ENCODE data around the gene FHL2.

Gene FHL2

DNA sequence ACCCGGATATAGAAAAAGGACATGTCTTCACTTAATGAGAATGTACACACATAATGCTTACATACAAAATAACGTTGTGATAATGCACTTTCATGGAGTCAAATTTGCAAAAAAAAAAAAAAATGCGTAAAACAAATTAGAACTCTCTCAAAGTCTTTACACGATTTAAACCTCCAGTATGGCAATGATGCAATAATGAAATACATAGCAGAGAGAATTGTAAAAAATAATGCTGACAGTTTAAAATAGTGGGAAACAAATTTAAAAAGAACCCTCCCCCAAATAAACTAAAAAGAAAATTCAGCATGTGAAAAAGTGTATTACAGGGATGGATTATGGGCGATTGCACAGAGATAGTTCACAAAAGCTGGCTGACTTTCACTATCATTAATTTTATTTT, 46.6 kb upstream of the FHL2 start:
- H3K4me1 ChIP-seq (ENCODE audit: insufficient read depth, poor library complexity, severe bottlenecking) = peaks cover 23% of the 10 kb centered on the region
- no peaks in the 10 kb centered on the region for H3K36me3 ChIP-seq (ENCODE audit: low read depth)
- DNase-seq (ENCODE audit: low spot score) = no peak
- H3K4me3 ChIP-seq (ENCODE audit: severe bottlenecking) = no peak overlapping the region
- no peak for ATAC-seq (ENCODE audit: low read depth)
- H3K27ac ChIP-seq (ENCODE audit: poor library complexity, severe bottlenecking) = no peak overlapping the region
- TF ChIP-seq, protein P1, sequence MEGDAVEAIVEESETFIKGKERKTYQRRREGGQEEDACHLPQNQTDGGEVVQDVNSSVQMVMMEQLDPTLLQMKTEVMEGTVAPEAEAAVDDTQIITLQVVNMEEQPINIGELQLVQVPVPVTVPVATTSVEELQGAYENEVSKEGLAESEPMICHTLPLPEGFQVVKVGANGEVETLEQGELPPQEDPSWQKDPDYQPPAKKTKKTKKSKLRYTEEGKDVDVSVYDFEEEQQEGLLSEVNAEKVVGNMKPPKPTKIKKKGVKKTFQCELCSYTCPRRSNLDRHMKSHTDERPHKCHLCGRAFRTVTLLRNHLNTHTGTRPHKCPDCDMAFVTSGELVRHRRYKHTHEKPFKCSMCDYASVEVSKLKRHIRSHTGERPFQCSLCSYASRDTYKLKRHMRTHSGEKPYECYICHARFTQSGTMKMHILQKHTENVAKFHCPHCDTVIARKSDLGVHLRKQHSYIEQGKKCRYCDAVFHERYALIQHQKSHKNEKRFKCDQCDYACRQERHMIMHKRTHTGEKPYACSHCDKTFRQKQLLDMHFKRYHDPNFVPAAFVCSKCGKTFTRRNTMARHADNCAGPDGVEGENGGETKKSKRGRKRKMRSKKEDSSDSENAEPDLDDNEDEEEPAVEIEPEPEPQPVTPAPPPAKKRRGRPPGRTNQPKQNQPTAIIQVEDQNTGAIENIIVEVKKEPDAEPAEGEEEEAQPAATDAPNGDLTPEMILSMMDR (IDR thresholded peaks at IDR 0.05; ENCODE audit: poor library complexity, severe bottlenecking) = no peak
- H3K9me3 ChIP-seq (ENCODE audit: severe bottlenecking) = no peaks in the 10 kb centered on the region
- H3K27me3 ChIP-seq (ENCODE audit: insufficient read depth, poor library complexity, severe bottlenecking) = no peaks in the 10 kb centered on the region

DNA sequence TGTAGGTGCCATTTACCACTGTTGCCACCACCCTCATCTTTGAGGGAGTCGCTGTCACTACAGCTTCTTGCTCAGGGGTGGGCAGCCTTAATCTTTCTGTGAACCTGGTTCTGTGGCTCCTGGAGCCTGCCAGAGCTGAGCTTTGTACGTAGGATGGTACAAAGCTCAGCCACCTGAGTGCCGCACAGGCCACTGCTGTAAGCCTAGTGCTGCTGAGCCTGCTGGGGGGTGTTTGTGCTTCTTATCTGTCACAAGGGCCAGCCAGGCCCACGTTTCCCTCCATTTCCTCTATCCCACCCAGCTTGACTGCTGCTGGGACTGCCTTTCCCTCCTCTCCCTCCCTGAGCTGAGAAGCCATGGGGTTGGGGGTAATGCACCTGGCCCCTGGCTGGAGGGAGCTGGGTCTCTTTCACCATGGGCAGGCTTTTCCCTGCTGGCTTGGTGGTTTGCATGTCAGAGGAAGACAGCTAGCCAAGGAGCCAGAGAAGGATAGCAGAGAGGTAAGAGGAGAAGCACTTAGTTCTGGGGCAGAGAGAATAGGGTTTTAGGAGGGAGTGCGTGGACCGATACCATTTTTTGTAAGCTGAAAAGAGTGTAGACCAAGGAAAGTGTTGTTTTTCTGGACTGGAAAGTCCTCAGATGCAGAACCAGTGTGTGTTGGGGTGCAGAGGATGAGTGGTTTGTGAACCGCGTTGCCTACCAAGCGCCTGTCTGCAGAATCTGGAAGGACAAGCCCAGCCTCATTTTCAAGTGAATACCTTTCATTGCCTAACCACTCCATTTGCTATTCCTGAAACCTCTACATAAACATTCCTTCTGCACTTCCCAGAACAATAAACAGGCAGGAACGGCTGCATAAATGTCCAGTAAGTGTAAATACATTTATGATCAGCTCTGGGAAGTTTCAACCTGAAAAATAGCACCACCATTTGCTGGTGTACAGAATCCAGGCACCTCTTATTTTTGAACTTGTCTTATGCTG, 45.1 kb upstream of the FHL2 start:
- no peak overlapping the region for H3K4me3 ChIP-seq (ENCODE audit: severe bottlenecking)
- no peaks in the 10 kb centered on the region for H3K27me3 ChIP-seq (ENCODE audit: insufficient read depth, poor library complexity, severe bottlenecking)
- H3K36me3 ChIP-seq (ENCODE audit: low read depth) = no peaks in the 10 kb centered on the region
- no peak overlapping the region for H3K27ac ChIP-seq (ENCODE audit: poor library complexity, severe bottlenecking)
- no peaks in the 10 kb centered on the region for H3K9me3 ChIP-seq (ENCODE audit: severe bottlenecking)
- no peak for DNase-seq (ENCODE audit: low spot score)
- H3K4me1 ChIP-seq (ENCODE audit: insufficient read depth, poor library complexity, severe bottlenecking) = peaks cover 22% of the 10 kb centered on the region
- ATAC-seq (ENCODE audit: low read depth) = peak; percentile 5; the same call in 1 of the 3 replicates
- TF ChIP-seq, protein P1 (IDR thresholded peaks at IDR 0.05; ENCODE audit: poor library complexity, severe bottlenecking) = no peak

DNA sequence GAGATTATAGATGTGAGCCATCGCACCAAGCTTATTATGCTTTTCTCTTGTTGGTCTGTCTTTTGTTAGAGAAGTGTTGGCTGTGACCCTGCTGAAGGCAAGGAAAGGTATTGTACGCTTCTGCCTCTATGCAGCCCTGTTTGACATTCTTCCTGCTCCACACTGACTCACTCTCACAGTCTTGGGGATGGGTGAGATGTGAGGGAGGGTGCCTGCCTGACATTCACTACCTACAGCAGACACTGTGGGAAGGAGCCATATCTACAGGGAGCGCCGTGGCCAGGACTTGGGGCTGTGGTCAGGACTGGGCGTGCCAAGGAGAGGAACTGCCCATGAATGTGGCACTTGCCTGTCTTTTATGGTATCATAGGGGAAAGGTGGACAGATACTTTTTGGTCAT, 43.9 kb upstream of the FHL2 start:
- DNase-seq (ENCODE audit: low spot score) (no peak), ATAC-seq (ENCODE audit: low read depth) (no peak)
- H3K4me3 ChIP-seq (ENCODE audit: severe bottlenecking) = no peak overlapping the region
- TF ChIP-seq, protein P1 (IDR thresholded peaks at IDR 0.05; ENCODE audit: poor library complexity, severe bottlenecking) = no peak
- H3K9me3 ChIP-seq (ENCODE audit: severe bottlenecking) = no peaks in the 10 kb centered on the region
- H3K27ac ChIP-seq (ENCODE audit: poor library complexity, severe bottlenecking) = no peak overlapping the region
- no peaks in the 10 kb centered on the region for H3K36me3 ChIP-seq (ENCODE audit: low read depth)
- peaks cover 16% of the 10 kb centered on the region for H3K4me1 ChIP-seq (ENCODE audit: insufficient read depth, poor library complexity, severe bottlenecking)
- no peaks in the 10 kb centered on the region for H3K27me3 ChIP-seq (ENCODE audit: insufficient read depth, poor library complexity, severe bottlenecking)

DNA sequence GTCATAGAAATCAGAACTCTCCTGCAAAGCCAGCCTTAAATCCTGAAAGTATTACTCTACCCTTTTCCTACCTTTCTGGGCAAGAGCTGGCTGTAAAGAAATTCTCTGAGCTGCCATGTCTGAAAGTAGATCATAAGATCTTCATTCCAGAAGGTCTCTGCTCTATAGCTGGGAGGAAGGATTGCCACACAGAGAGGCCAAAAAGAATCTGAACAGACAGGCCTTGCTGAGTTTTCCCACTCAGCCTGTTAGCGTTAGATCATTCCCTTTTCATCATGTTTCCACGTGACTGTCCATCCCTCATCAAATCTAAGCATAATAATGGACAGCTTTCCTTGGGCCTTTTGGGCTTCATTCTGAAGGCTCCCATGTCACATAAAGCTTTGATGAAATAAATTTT, 43.2 kb upstream of the FHL2 start:
- DNase-seq (ENCODE audit: low spot score) (no peak), ATAC-seq (ENCODE audit: low read depth) (no peak)
- TF ChIP-seq, protein P1 (IDR thresholded peaks at IDR 0.05; ENCODE audit: poor library complexity, severe bottlenecking) = no peak
- H3K27ac ChIP-seq (ENCODE audit: poor library complexity, severe bottlenecking) = no peak overlapping the region
- no peak overlapping the region for H3K4me3 ChIP-seq (ENCODE audit: severe bottlenecking)
- no peaks in the 10 kb centered on the region for H3K27me3 ChIP-seq (ENCODE audit: insufficient read depth, poor library complexity, severe bottlenecking)
- H3K9me3 ChIP-seq (ENCODE audit: severe bottlenecking) = no peaks in the 10 kb centered on the region
- no peaks in the 10 kb centered on the region for H3K36me3 ChIP-seq (ENCODE audit: low read depth)
- peaks cover 9% of the 10 kb centered on the region for H3K4me1 ChIP-seq (ENCODE audit: insufficient read depth, poor library complexity, severe bottlenecking)

DNA sequence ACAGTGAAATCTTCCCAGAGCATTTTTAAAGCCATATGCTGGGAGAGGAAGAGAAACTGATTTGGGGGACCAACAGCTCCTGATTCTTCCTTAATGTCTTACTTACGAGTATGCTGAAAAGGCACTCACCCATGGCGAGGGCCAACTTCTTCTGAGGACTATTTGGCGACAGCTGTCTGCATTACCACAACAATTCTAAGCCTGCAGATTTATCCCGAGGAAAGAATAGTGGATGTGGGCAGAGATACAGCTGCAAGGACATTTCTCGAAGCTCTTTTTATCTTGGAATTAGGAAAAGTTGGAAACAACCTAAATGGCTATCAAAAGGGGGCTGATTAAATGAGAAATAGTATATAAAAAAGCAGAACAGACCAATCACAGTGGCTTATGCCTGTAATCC, 40.3 kb upstream of the FHL2 start:
- H3K36me3 ChIP-seq (ENCODE audit: low read depth) = no peaks in the 10 kb centered on the region
- no peak for DNase-seq (ENCODE audit: low spot score)
- H3K27ac ChIP-seq (ENCODE audit: poor library complexity, severe bottlenecking) = no peak overlapping the region
- H3K9me3 ChIP-seq (ENCODE audit: severe bottlenecking) = no peaks in the 10 kb centered on the region
- no peak overlapping the region for H3K4me3 ChIP-seq (ENCODE audit: severe bottlenecking)
- no peak for ATAC-seq (ENCODE audit: low read depth)
- H3K27me3 ChIP-seq (ENCODE audit: insufficient read depth, poor library complexity, severe bottlenecking) = no peaks in the 10 kb centered on the region
- TF ChIP-seq, protein P1 (IDR thresholded peaks at IDR 0.05; ENCODE audit: poor library complexity, severe bottlenecking) = no peak
- H3K4me1 ChIP-seq (ENCODE audit: insufficient read depth, poor library complexity, severe bottlenecking) = peaks cover 1% of the 10 kb centered on the region
